ENCODE measurements around the gene EPHB3.

Gene EPHB3

DNA sequence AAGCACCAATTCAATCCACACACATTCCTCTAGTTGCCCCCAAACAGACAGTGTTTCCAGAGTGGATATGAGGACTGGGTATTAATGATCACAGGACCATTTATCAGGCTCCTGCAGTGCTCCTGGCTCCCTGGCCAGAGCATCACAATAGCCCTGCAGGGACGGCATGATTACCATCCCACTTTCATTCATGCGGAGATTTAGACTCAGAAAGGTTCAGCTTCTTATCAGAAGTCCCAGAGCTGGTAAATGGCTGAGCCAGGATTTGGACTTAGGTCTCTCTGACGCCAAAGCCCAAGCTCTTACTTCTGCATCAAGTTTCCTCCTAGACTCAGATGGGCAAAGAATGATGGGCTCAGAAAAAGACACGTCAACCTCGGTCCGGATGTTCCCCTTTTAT, 2.9 kb upstream of the EPHB3 start:
- H3K4me3 ChIP-seq (ENCODE audit: low read depth, low read length, poor library complexity, severe bottlenecking) = no peak overlapping the region

GRCh38 chr3:184559336-184559735, 2.2 kb upstream of the EPHB3 start:
- Histone ChIP-seq H3K4me1 (ENCODE audit: insufficient read depth, low read length, severe bottlenecking) (no peaks in the 10 kb centered on the region), H3K4me3 (ENCODE audit: low read depth, low read length, poor library complexity, severe bottlenecking) (no peak overlapping the region), H4K20me1 (ENCODE audit: insufficient read depth, low read length) (no peaks in the 10 kb centered on the region), H3K9me3 (ENCODE audit: low read length) (no peaks in the 10 kb centered on the region), H3K9me2 (ENCODE audit: low read depth, low read length) (no peaks in the 10 kb centered on the region), H3K27ac (ENCODE audit: low read depth, low read length, poor library complexity, severe bottlenecking) (no peak overlapping the region), H3F3A (ENCODE audit: insufficient read depth, low read length) (no peaks in the 10 kb centered on the region), H3K9ac (ENCODE audit: low read length) (no peak overlapping the region), H3K27me3 (ENCODE audit: insufficient read depth, low read length) (no peaks in the 10 kb centered on the region), H3K36me3 (ENCODE audit: insufficient read depth, low read length) (no peaks in the 10 kb centered on the region), H3K4me2 (ENCODE audit: low read length) (no peak overlapping the region), H2AFZ (ENCODE audit: low read length) (no peak overlapping the region), H3K79me2 (ENCODE audit: insufficient read depth, low read length) (no peaks in the 10 kb centered on the region)
- TF ChIP-seq EZH2 (IDR thresholded peaks at IDR 0.05; ENCODE audit: borderline replicate concordance, low read length) = no peak
- TF ChIP-seq, protein P1, sequence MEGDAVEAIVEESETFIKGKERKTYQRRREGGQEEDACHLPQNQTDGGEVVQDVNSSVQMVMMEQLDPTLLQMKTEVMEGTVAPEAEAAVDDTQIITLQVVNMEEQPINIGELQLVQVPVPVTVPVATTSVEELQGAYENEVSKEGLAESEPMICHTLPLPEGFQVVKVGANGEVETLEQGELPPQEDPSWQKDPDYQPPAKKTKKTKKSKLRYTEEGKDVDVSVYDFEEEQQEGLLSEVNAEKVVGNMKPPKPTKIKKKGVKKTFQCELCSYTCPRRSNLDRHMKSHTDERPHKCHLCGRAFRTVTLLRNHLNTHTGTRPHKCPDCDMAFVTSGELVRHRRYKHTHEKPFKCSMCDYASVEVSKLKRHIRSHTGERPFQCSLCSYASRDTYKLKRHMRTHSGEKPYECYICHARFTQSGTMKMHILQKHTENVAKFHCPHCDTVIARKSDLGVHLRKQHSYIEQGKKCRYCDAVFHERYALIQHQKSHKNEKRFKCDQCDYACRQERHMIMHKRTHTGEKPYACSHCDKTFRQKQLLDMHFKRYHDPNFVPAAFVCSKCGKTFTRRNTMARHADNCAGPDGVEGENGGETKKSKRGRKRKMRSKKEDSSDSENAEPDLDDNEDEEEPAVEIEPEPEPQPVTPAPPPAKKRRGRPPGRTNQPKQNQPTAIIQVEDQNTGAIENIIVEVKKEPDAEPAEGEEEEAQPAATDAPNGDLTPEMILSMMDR (IDR thresholded peaks at IDR 0.05; ENCODE audit: low read length) = no peak

More for the DNA sequence above, 2.9 kb upstream of the EPHB3 start:
- H3K36me3 ChIP-seq (ENCODE audit: insufficient read depth, low read length) = no peaks in the 10 kb centered on the region
- no peaks in the 10 kb centered on the region for H3K4me1 ChIP-seq (ENCODE audit: insufficient read depth, low read length, severe bottlenecking)
- no peaks in the 10 kb centered on the region for H3K79me2 ChIP-seq (ENCODE audit: insufficient read depth, low read length)
- H3K27me3 ChIP-seq (ENCODE audit: insufficient read depth, low read length) = no peaks in the 10 kb centered on the region
- no peak overlapping the region for H3K9ac ChIP-seq (ENCODE audit: low read length)
- no peak for TF ChIP-seq EZH2 (IDR thresholded peaks at IDR 0.05; ENCODE audit: borderline replicate concordance, low read length)
- TF ChIP-seq, protein P1 (IDR thresholded peaks at IDR 0.05; ENCODE audit: low read length) = no peak
- no peaks in the 10 kb centered on the region for H3K9me2 ChIP-seq (ENCODE audit: low read depth, low read length)
- no peak overlapping the region for H2AFZ ChIP-seq (ENCODE audit: low read length)
- no peaks in the 10 kb centered on the region for H4K20me1 ChIP-seq (ENCODE audit: insufficient read depth, low read length)
- no peak overlapping the region for H3K4me2 ChIP-seq (ENCODE audit: low read length)
- H3F3A ChIP-seq (ENCODE audit: insufficient read depth, low read length) = no peaks in the 10 kb centered on the region
- H3K27ac ChIP-seq (ENCODE audit: low read depth, low read length, poor library complexity, severe bottlenecking) = no peak overlapping the region
- no peaks in the 10 kb centered on the region for H3K9me3 ChIP-seq (ENCODE audit: low read length)

DNA sequence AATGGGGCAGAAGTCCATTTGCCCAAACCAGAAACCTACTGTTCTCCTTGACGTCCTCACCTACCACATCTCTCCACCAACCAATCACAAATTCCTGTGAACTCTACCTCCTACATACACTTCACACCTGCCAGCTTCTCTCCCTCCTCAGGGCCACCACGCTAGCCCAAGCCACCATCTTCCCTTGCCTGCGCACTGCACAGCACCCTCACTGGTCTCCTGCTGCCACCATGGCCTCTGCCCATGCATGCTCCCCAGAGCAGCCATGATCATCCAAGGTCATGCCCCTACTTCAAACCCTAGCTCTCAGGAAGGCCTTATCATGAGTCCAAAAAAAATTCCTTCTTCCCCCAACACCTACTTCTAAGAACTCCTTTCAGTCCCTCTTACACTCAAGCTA, 1.1 kb upstream of the EPHB3 start:
- Histone ChIP-seq H3K36me3 (ENCODE audit: insufficient read depth, low read length) (no peaks in the 10 kb centered on the region), H3K9me2 (ENCODE audit: low read depth, low read length) (no peaks in the 10 kb centered on the region), H3K27ac (ENCODE audit: low read depth, low read length, poor library complexity, severe bottlenecking) (no peak overlapping the region), H4K20me1 (ENCODE audit: insufficient read depth, low read length) (no peaks in the 10 kb centered on the region), H3K4me1 (ENCODE audit: insufficient read depth, low read length, severe bottlenecking) (no peaks in the 10 kb centered on the region), H3F3A (ENCODE audit: insufficient read depth, low read length) (no peaks in the 10 kb centered on the region), H3K4me3 (ENCODE audit: low read depth, low read length, poor library complexity, severe bottlenecking) (no peak overlapping the region), H3K79me2 (ENCODE audit: insufficient read depth, low read length) (no peaks in the 10 kb centered on the region), H3K9me3 (ENCODE audit: low read length) (no peaks in the 10 kb centered on the region), H3K9ac (ENCODE audit: low read length) (no peak overlapping the region), H3K4me2 (ENCODE audit: low read length) (no peak overlapping the region), H3K27me3 (ENCODE audit: insufficient read depth, low read length) (no peaks in the 10 kb centered on the region), H2AFZ (ENCODE audit: low read length) (no peak overlapping the region)
- TF ChIP-seq, protein P1 (IDR thresholded peaks at IDR 0.05; ENCODE audit: low read length) = no peak
- TF ChIP-seq EZH2 (IDR thresholded peaks at IDR 0.05; ENCODE audit: borderline replicate concordance, low read length) = no peak

All from OCI-LY1 (cell line).